Naive thymus-derived CD4-positive, alpha-beta T cell (primary cell): Measurements from ENCODE around the gene HINT2. TPM values are rescaled to one million over a fixed set of nuclear protein-coding genes. Genes with fewer than 3 reads are reported as not detected.

Experiments used
- ATAC-seq: fragments of 150-1000 bp; cut with Tn5 transposase; 2 replicates; pipeline ENCODE4 v1.10.0; 2021; ENCODE audit warnings: mild to moderate bottlenecking, moderate library complexity
- CTCF ChIA-PET: fragments of 350-600 bp; sonication (Branson Sonifier 250); formaldehyde crosslinking; loops from one replicate; lab custom pipeline; 2021; ENCODE audit warnings: antibody characterized with exemption; lab: Charles Lee
- POLR2A ChIA-PET: fragments of 350-600 bp; sonication (Branson Sonifier 250); formaldehyde crosslinking; loops from one replicate; lab custom pipeline; 2021; ENCODE audit warnings: antibody characterized with exemption, inconsistent platforms; lab: Charles Lee
- DNase-seq, 9 donors: peaks; one replicate each; pipeline versions ENCODE4 v3.0.0 to v3.0.0-alpha.2; 2020 to 2022; ENCODE audit warnings: mixed read lengths in 1 of 9
- H3K27ac ChIP-seq: one replicate; pipeline ENCODE4 v1.7.0; 2013; ENCODE audit warnings: mild to moderate bottlenecking, low read depth, low read length, moderate library complexity
- H3K27me3 ChIP-seq, 2 donors: one replicate each; pipeline ENCODE4 v1.7.0; 2013; ENCODE audit warnings: low read length in 2 of 2, mild to moderate bottlenecking in 2 of 2, moderate library complexity in 2 of 2; ENCODE audit not compliant: control insufficient read depth in 2 of 2, insufficient read depth in 2 of 2
- H3K36me3 ChIP-seq, 3 experiments: 1 replicate in 2 of 3; 2 replicates in 1 of 3; pipeline ENCODE4 v1.7.0; 2013; ENCODE audit warnings: low read length in 3 of 3, mild to moderate bottlenecking in 3 of 3, moderate library complexity in 1 of 3; ENCODE audit not compliant: insufficient read depth in 3 of 3, control insufficient read depth in 2 of 3
- H3K4me1 ChIP-seq, 2 donors: one replicate each; pipeline ENCODE4 v1.7.0; 2013; ENCODE audit warnings: low read length in 2 of 2, mild to moderate bottlenecking in 2 of 2, moderate library complexity in 1 of 2; ENCODE audit not compliant: control insufficient read depth in 2 of 2, insufficient read depth in 2 of 2
- H3K4me3 ChIP-seq: 2 replicates; pipeline ENCODE4 v1.7.0; 2013; ENCODE audit warnings: mild to moderate bottlenecking, low read length
- H3K9me3 ChIP-seq, 3 experiments: 1 replicate in 2 of 3; 2 replicates in 1 of 3; pipeline ENCODE4 v1.7.0; 2013; ENCODE audit warnings: low read length in 3 of 3; ENCODE audit not compliant: control insufficient read depth in 2 of 3
- H3K27ac Mint-ChIP-seq, 9 donors: one replicate each; pipeline ENCODE4 v1.8.0; 2020 to 2022; ENCODE audit warnings: mixed read lengths in 9 of 9, mild to moderate bottlenecking in 8 of 9, moderate library complexity in 5 of 9, inconsistent platforms in 2 of 9
- H3K27me3 Mint-ChIP-seq, 5 donors: one replicate each; pipeline ENCODE4 v1.8.0; 2021 to 2022; ENCODE audit warnings: mixed read lengths in 5 of 5, mild to moderate bottlenecking in 1 of 5
- H3K36me3 Mint-ChIP-seq, 5 donors: one replicate each; pipeline ENCODE4 v1.8.0; 2020 to 2022; ENCODE audit warnings: mixed read lengths in 5 of 5, mild to moderate bottlenecking in 3 of 5, inconsistent platforms in 1 of 5
- H3K4me1 Mint-ChIP-seq, 7 donors: one replicate each; pipeline ENCODE4 v1.8.0; 2020 to 2022; ENCODE audit warnings: mixed read lengths in 7 of 7, mild to moderate bottlenecking in 3 of 7, inconsistent platforms in 1 of 7
- H3K4me3 Mint-ChIP-seq, 10 donors: one replicate each; pipeline ENCODE4 v1.8.0; 2020 to 2022; ENCODE audit warnings: mild to moderate bottlenecking in 10 of 10, mixed read lengths in 10 of 10, moderate library complexity in 6 of 10, inconsistent platforms in 2 of 10
- H3K9me3 Mint-ChIP-seq, 11 donors: one replicate each; pipeline ENCODE4 v1.8.0; 2020 to 2022; ENCODE audit warnings: mixed read lengths in 11 of 11, mild to moderate bottlenecking in 4 of 11, inconsistent platforms in 1 of 11, moderate library complexity in 1 of 11
- intact Hi-C, 2 donors: fragments of 100-400 bp; cut with micrococcal nuclease; formaldehyde crosslinking; loops; one replicate each; pipeline ENCODE4 v1.15.1; 2023
- polyA plus RNA-seq, 2 donors: library from polyadenylated mRNA; unstranded; fragments of 300-500 nt; fragmentation: Illumina TruSeq; gene quantifications; one replicate each; pipeline ENCODE4 v1.2.3, GENCODE V29; 2021
- total RNA-seq, 6 experiments: library from RNA in 5 of 6; stranded (reverse) in 5 of 6; gene quantifications; 1 replicate in 5 of 6; 2 replicates in 1 of 6; pipeline ENCODE4 v1.2.3 and lab custom pipeline; 2021 to 2026

The HINT2 gene
- total RNA-seq (10 to 100 TPM; 14.3 to 50.7 (median 22.2) TPM), polyA plus RNA-seq (10 to 100 TPM; 63.5 to 74.5 TPM), total RNA-seq (lab: John Stamatoyannopoulos, UW) (0.81 reads per million)

DNA sequence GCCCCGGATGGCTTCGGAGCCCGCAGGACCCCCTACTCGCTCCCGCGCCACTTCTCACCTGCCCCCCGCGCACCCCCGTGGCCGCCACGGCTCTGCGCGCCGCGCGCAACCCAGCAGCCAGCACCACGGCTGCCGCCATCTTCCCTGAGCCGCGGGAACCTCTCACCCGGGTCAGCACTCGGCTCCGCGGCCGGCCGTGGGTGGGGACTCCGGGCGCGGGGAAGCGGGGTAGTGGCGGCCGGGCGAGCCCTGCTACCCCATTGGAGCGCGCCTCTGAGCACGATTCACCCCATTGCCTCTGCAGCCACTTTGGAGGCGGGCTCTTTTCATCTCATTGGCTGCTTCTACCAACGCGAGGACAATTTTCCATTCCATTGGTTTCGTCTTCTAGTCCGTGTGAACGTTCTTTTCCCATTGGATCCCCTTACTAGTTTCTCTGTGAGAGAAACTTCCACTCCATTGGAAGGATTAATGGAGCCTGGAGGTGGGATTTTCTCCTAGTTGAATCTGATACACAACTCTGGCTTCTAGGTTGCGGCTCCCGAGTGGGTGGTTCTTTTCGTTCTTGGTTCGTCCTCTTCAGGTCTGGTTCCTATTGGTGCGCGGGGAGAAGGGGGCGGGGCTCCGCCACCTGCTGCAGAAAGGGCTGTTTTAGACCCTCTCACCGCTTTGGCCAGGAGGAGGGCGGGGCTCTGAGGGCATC is at the start of gene HINT2:
Gene HINT2, minus strand, starts transcription at position 202 of the 703 bp plus-strand sequence. Its CDS starts 63 bp downstream, at position 139.
- DNase-seq = peak; percentile 84 to 98 (median 96)
- Histone ChIP-seq H3K9me3 (no peaks in the 10 kb centered on the region), H3K4me1 (peaks cover 19 to 27% of the 10 kb centered on the region in 2 donors), H3K27ac (peak within 1 kb of the TSS; percentile 77), H3K27me3 (no peaks in the 10 kb centered on the region), H3K36me3 (no peaks in the 10 kb centered on the region), H3K4me3 (peak within 1 kb of the TSS; percentile 100)
- H3K36me3 Mint-ChIP-seq = peaks cover 0 to 2% (median 0%) of the 10 kb centered on the region in 5 donors
- intact Hi-C loops = loop anchor here (1.0 to 10.0 kb wide), 21 partner anchors 14 to 1652 kb away; partner anchors contain the start of genes CCL27 (in 2 of the 2), DNAJB5 (in 2 of the 2), GBA2 (in 2 of the 2) and RGP1 (in 2 of the 2)
- ChIA-PET POLR2A (interaction anchor here (0.7 to 3.5 kb wide), 8 partner anchors 12 to 168 kb away, joined by 3 to 18 read pairs (median 5); partner anchors contain the start of genes CREB3, FAM221B, MSMP and TLN1), CTCF (interaction anchor here (0.8 to 1.2 kb wide), 4 partner anchors 9 to 67 kb away, joined by 3 to 6 read pairs (median 5); partner anchors contain the start of genes FAM221B and TMEM8B)
- H3K27me3 Mint-ChIP-seq = peaks cover 0 to 12% (median 0%) of the 10 kb centered on the region in 5 donors
- peaks cover 0 to 7% (median 0%) of the 10 kb centered on the region in 11 donors for H3K9me3 Mint-ChIP-seq
- peak; percentile 86 for ATAC-seq
- H3K4me1 Mint-ChIP-seq = peaks cover 23 to 43% (median 38%) of the 10 kb centered on the region in 7 donors
- H3K27ac Mint-ChIP-seq = peak within 1 kb of the TSS; percentile 87 to 99 (median 95)
- peak within 1 kb of the TSS; percentile 91 to 100 (median 96) for H3K4me3 Mint-ChIP-seq

DNA sequence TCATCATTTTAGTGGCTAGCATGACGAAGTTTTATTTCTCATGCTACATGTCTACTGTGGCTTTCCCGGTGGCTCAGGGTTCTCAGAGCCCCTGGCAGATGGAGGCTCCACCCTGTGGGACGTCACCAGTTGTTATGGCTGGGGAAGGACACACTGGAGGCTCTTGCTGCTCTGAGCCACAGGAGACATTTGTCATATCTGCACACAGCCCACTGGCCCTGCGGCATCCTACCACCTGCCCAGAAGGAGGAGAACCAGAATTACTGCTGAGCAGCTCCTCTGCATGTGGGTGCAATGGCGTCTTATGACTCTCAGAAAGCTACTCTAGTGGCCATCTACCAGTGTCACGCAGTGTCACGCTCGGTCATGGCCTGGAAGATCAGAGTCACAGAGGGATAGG is 48.7 kb upstream of the HINT2 start:
- Mint-ChIP-seq H3K27ac (no peak overlapping the region), H3K4me1 (peaks cover 0 to 13% (median 0%) of the 10 kb centered on the region in 7 donors), H3K36me3 (no peaks in the 10 kb centered on the region), H3K9me3 (no peaks in the 10 kb centered on the region), H3K27me3 (peaks cover 6 to 28% (median 17%) of the 10 kb centered on the region in 5 donors), H3K4me3 (no peak overlapping the region)
- H3K27me3 ChIP-seq = no peaks in the 10 kb centered on the region
- ATAC-seq = no peak
- no peaks in the 10 kb centered on the region for H3K4me1 ChIP-seq
- no peaks in the 10 kb centered on the region for H3K36me3 ChIP-seq
- intact Hi-C loops = no loop called here
- ChIA-PET POLR2A (no interaction called here), CTCF (interaction anchor here (0.7 kb wide), 2 partner anchors 19 to 213 kb away, joined by 3 read pairs; partner anchors contain the start of gene SIT1)
- H3K9me3 ChIP-seq = no peaks in the 10 kb centered on the region
- no peak overlapping the region for H3K27ac ChIP-seq
- no peak overlapping the region for H3K4me3 ChIP-seq
- no peak for DNase-seq

DNA sequence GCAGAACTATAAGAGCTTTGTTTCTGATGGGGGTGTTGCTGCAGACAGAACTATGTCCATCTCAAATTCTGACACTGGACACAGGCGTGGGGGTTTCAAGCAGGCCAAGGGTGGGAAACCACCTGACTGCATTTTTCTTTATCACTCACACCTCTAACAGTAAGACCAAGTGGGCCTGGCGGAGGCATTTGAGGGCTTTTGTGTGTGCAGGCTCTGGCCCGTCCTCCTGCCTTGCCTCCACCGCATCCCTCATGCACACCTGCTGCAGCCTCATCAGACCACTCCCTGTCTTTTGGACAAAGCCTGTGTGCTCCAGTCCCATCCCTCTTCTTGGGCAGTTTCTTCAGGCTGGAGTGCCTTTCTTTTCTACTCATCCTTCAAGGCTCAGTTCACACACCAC is 47.5 kb upstream of the HINT2 start:
- DNase-seq = no peak
- H3K27ac ChIP-seq = no peak overlapping the region
- intact Hi-C loops = no loop called here
- Mint-ChIP-seq H3K9me3 (no peaks in the 10 kb centered on the region), H3K27ac (no peak overlapping the region), H3K36me3 (no peaks in the 10 kb centered on the region), H3K4me1 (peaks cover 0 to 13% (median under 1%) of the 10 kb centered on the region in 7 donors), H3K4me3 (no peak overlapping the region), H3K27me3 (peaks cover 0 to 25% (median 17%) of the 10 kb centered on the region in 5 donors)
- H3K4me1 ChIP-seq = no peaks in the 10 kb centered on the region
- H3K36me3 ChIP-seq = no peaks in the 10 kb centered on the region
- ChIA-PET POLR2A (no interaction called here), CTCF (no interaction called here)
- H3K9me3 ChIP-seq = no peaks in the 10 kb centered on the region
- no peak for ATAC-seq
- H3K27me3 ChIP-seq = no peaks in the 10 kb centered on the region
- no peak overlapping the region for H3K4me3 ChIP-seq

DNA sequence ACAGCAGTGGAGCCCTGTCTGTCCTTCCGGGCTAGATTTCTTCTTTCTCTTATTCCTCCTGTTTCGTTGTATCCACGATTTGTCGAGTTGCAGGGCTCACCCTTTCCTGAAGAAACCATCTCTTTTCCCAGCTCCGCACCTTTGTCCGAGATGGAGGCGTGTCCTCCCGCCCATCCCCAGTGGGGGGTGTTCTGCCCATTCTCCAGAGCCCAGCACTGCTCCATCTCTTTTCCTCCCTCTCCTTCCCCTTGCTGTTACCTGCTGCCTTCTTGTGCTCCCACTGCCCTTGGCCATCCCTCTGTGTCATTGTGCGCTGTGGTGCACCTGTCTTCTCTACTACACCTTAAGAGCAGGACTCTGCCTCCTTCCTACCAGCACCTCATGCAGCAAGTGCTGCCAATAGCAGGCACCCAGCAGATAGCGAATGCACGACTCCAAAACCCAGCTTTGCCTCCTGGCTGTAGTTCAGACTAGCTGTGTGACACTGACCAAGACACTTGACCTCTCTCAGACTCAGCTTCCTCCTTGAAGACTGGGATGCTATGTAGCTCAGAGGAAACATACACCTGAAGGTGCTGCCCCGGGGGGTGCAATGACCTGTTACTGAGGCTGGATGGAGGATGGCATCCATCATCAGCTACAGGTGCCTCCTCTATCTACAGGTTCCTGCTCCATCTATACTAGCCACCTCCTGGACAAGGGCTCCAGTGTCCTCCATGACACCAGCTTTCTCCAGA is 46.5 kb upstream of the HINT2 start:
- intact Hi-C loops = no loop called here
- H3K9me3 ChIP-seq = no peaks in the 10 kb centered on the region
- no peaks in the 10 kb centered on the region for H3K27me3 ChIP-seq
- Mint-ChIP-seq H3K4me1 (peaks cover 0 to 13% (median 3%) of the 10 kb centered on the region in 7 donors), H3K36me3 (no peaks in the 10 kb centered on the region), H3K4me3 (no peak overlapping the region), H3K27me3 (peaks cover 0 to 28% (median 19%) of the 10 kb centered on the region in 5 donors), H3K27ac (no peak overlapping the region), H3K9me3 (no peaks in the 10 kb centered on the region)
- no peaks in the 10 kb centered on the region for H3K4me1 ChIP-seq
- ATAC-seq (no peak), DNase-seq (no peak)
- ChIA-PET POLR2A (no interaction called here), CTCF (interaction anchor here (0.6 kb wide), 2 partner anchors 73 to 104 kb away, joined by 3 to 4 read pairs; no protein-coding TSS in a partner anchor)
- no peak overlapping the region for H3K27ac ChIP-seq
- H3K4me3 ChIP-seq = no peak overlapping the region
- H3K36me3 ChIP-seq = no peaks in the 10 kb centered on the region

DNA sequence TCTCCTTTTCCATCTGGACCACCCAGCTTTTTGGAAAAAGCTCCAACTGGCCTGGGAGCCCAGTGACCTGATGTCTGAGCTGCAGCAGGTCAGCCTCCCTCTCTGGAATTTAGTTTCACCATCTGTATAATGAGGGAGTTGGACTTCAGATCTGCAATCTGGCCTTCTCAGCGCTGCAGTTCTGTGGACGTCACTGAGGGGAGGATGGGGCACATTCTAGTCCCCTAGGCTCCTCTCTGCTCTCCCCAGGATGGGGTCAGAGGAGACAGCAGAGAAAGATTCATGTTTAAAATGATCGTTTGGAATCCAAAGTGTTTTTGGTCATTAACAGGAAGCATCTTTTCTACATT is 45.1 kb upstream of the HINT2 start:
- Histone ChIP-seq H3K9me3 (no peaks in the 10 kb centered on the region), H3K36me3 (no peaks in the 10 kb centered on the region), H3K4me3 (no peak overlapping the region), H3K4me1 (no peaks in the 10 kb centered on the region), H3K27ac (no peak overlapping the region), H3K27me3 (no peaks in the 10 kb centered on the region)
- Mint-ChIP-seq H3K4me3 (no peak overlapping the region), H3K27ac (no peak overlapping the region), H3K9me3 (no peaks in the 10 kb centered on the region), H3K27me3 (peaks cover 0 to 21% (median 17%) of the 10 kb centered on the region in 5 donors), H3K4me1 (peaks cover 0 to 13% (median 3%) of the 10 kb centered on the region in 7 donors), H3K36me3 (no peaks in the 10 kb centered on the region)
- ChIA-PET CTCF (no interaction called here), POLR2A (no interaction called here)
- DNase-seq (no peak), ATAC-seq (no peak)
- intact Hi-C loops = no loop called here

DNA sequence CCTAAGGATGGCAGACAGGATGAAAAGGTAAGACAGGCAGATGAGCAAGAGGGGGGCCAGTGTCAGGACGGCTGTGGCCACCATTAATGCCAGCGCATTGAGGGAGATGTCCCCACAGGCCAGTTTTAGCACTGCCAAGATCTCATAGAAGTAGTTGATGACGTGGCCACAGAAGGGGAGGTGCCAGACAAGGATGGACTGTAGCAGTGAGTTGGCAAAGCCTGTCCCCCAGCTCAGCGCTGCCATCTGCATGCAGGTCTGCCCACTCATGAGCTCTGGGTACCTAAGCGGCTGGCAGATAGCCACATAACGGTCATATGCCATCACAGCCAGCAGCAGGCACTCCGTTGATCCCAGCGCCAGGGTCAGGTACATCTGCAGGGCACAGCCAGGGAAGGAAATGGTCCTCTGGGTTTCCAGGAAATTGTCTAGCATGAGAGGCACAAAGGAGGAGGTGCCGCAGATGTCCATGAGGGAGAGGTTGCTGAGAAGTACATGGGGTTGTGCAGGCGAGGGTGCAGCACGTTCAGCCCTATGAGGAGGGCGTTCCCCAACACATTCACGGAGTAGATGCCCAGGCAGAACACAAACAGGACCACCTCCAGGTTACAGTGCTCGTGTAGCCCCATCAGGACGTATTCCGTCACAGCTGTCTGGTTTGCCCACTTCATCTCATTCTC is 44.6 kb upstream of the HINT2 start:
- H3K27ac ChIP-seq = no peak overlapping the region
- no peaks in the 10 kb centered on the region for H3K36me3 Mint-ChIP-seq
- DNase-seq (peak in 1 of 9 donors; percentile 17), ATAC-seq (peak; percentile 76)
- no peak overlapping the region for H3K4me3 ChIP-seq
- no peak overlapping the region for H3K4me3 Mint-ChIP-seq
- no peaks in the 10 kb centered on the region for H3K9me3 Mint-ChIP-seq
- peak overlapping the region in 1 of 9 donors; percentile 39 for H3K27ac Mint-ChIP-seq
- H3K27me3 Mint-ChIP-seq = peaks cover 0 to 21% (median 17%) of the 10 kb centered on the region in 5 donors
- H3K27me3 ChIP-seq = no peaks in the 10 kb centered on the region
- H3K36me3 ChIP-seq = no peaks in the 10 kb centered on the region
- intact Hi-C loops = no loop called here
- peaks cover 0 to 13% (median 3%) of the 10 kb centered on the region in 7 donors for H3K4me1 Mint-ChIP-seq
- no peaks in the 10 kb centered on the region for H3K9me3 ChIP-seq
- ChIA-PET POLR2A (no interaction called here), CTCF (interaction anchor here (1.2 kb wide), 1 partner anchor 69 kb away, joined by 4 read pairs; no protein-coding TSS in a partner anchor)
- no peaks in the 10 kb centered on the region for H3K4me1 ChIP-seq
